Measurements from ENCODE around the gene APOBEC2.
A peak's percentile ranks its signal among the peaks of the same experiment; 100 is the strongest.
"Not testable (repeated sequence)": the region's sequence is repeated elsewhere in the genome, so short reads cannot be mapped to it uniquely, and the experiment has no call there.

Gene APOBEC2

GRCh38 chr6:41053041-41053440 is at the start of gene APOBEC2:
Gene APOBEC2, plus strand, starts transcription at chr6:41053202. Its CDS starts 146 bp downstream, at chr6:41053348.
- no peak for DNase-seq (ENCODE audit: low spot score)

- DNase-seq (ENCODE audit: low spot score): peak; percentile 69
These were observed 46.8 kb upstream of the APOBEC2 start for GRCh38 chr6:41006217-41006616.

GRCh38 chr6:41006980-41007379 is 46.0 kb upstream of the APOBEC2 start:
- not testable (repeated sequence) for DNase-seq (ENCODE audit: low spot score)

GRCh38 chr6:41008011-41008410 is 45.0 kb upstream of the APOBEC2 start:
- DNase-seq (ENCODE audit: low spot score): no peak

GRCh38 chr6:41009669-41010068 is 43.3 kb upstream of the APOBEC2 start:
- no peak for DNase-seq (ENCODE audit: low spot score)

GRCh38 chr6:41011673-41012072 is 41.3 kb upstream of the APOBEC2 start:
- no peak for DNase-seq (ENCODE audit: low spot score)

GRCh38 chr6:41013466-41014153 is 39.4 kb upstream of the APOBEC2 start:
- DNase-seq (ENCODE audit: low spot score): no peak

- DNase-seq (ENCODE audit: low spot score): no peak
These were observed 38.2 kb upstream of the APOBEC2 start for GRCh38 chr6:41014780-41015179.

- not testable (repeated sequence) for DNase-seq (ENCODE audit: low spot score)
These were observed 37.1 kb upstream of the APOBEC2 start for GRCh38 chr6:41015860-41016259.

GRCh38 chr6:41017663-41018062 is 35.3 kb upstream of the APOBEC2 start:
- no peak for DNase-seq (ENCODE audit: low spot score)

- DNase-seq (ENCODE audit: low spot score): no peak
These were observed 31.2 kb upstream of the APOBEC2 start for GRCh38 chr6:41021832-41022231.

GRCh38 chr6:41022294-41022693 is 30.7 kb upstream of the APOBEC2 start:
- no peak for DNase-seq (ENCODE audit: low spot score)

- no peak for DNase-seq (ENCODE audit: low spot score)
These were observed 29.9 kb upstream of the APOBEC2 start for GRCh38 chr6:41023114-41023513.

- no peak for DNase-seq (ENCODE audit: low spot score)
These were observed 27.0 kb upstream of the APOBEC2 start for GRCh38 chr6:41025966-41026530.

GRCh38 chr6:41027241-41027640 is 25.8 kb upstream of the APOBEC2 start:
- no peak for DNase-seq (ENCODE audit: low spot score)

- peak; percentile 70 for DNase-seq (ENCODE audit: low spot score)
These were observed 25.0 kb upstream of the APOBEC2 start for GRCh38 chr6:41027799-41028560.

- DNase-seq (ENCODE audit: low spot score): no peak
These were observed 24.2 kb upstream of the APOBEC2 start for GRCh38 chr6:41028561-41029412.

GRCh38 chr6:41032830-41033229 is 20.2 kb upstream of the APOBEC2 start:
- no peak for DNase-seq (ENCODE audit: low spot score)

- no peak for DNase-seq (ENCODE audit: low spot score)
These were observed 19.2 kb upstream of the APOBEC2 start for GRCh38 chr6:41033776-41034175.

GRCh38 chr6:41036186-41036585 is 16.8 kb upstream of the APOBEC2 start:
- no peak for DNase-seq (ENCODE audit: low spot score)

- DNase-seq (ENCODE audit: low spot score): no peak
These were observed 16.4 kb upstream of the APOBEC2 start for GRCh38 chr6:41036601-41037000.
